Rectal smooth muscle tissue (tissue), 1 donor: Measurements from ENCODE around the gene SOS2.

Experiments used
- H3K27ac ChIP-seq: one replicate; pipeline ENCODE4 v1.7.0; 2013; ENCODE audit warnings: low read depth, low read length, inconsistent platforms
- H3K27me3 ChIP-seq: one replicate; pipeline ENCODE4 v1.7.0; 2013; ENCODE audit warnings: low read length; ENCODE audit not compliant: control insufficient read depth, insufficient read depth
- H3K36me3 ChIP-seq: one replicate; pipeline ENCODE4 v1.7.0; 2013; ENCODE audit warnings: low read length; ENCODE audit not compliant: control insufficient read depth, insufficient read depth
- H3K4me1 ChIP-seq: one replicate; pipeline ENCODE4 v1.7.0; 2013; ENCODE audit warnings: low read length; ENCODE audit not compliant: control insufficient read depth, insufficient read depth
- H3K4me3 ChIP-seq: one replicate; pipeline ENCODE4 v1.7.0; 2013; ENCODE audit warnings: low read length
- H3K9ac ChIP-seq: one replicate; pipeline ENCODE4 v1.7.0; 2013; ENCODE audit warnings: low read length

The SOS2 gene

GRCh38 chr14:50242566-50243310 lies 11.4 kb upstream of the SOS2 start:
- Histone ChIP-seq H3K9ac (no peak overlapping the region), H3K36me3 (no peaks in the 10 kb centered on the region), H3K4me1 (no peaks in the 10 kb centered on the region), H3K27me3 (no peaks in the 10 kb centered on the region), H3K27ac (no peak overlapping the region), H3K4me3 (no peak overlapping the region)

GRCh38 chr14:50242096-50242495 lies 10.7 kb upstream of the SOS2 start:
- Histone ChIP-seq H3K4me3 (no peak overlapping the region), H3K27me3 (no peaks in the 10 kb centered on the region), H3K9ac (no peak overlapping the region), H3K27ac (no peak overlapping the region), H3K36me3 (no peaks in the 10 kb centered on the region), H3K4me1 (no peaks in the 10 kb centered on the region)

- H3K4me3 ChIP-seq, result no peak overlapping the region
- no peaks in the 10 kb centered on the region for H3K36me3 ChIP-seq
- no peak overlapping the region for H3K27ac ChIP-seq
- H3K4me1 ChIP-seq, result peaks cover 1% of the 10 kb centered on the region
- no peak overlapping the region for H3K9ac ChIP-seq
- no peaks in the 10 kb centered on the region for H3K27me3 ChIP-seq
Measured at GRCh38 chr14:50237427-50237826, 6.0 kb upstream of the SOS2 start.

GRCh38 chr14:50233951-50234250 lies 2.5 kb upstream of the SOS2 start:
- Histone ChIP-seq H3K9ac (no peak overlapping the region), H3K27me3 (no peaks in the 10 kb centered on the region), H3K36me3 (no peaks in the 10 kb centered on the region), H3K27ac (no peak overlapping the region), H3K4me1 (peaks cover 15% of the 10 kb centered on the region), H3K4me3 (no peak overlapping the region)

- Histone ChIP-seq H3K36me3 (no peaks in the 10 kb centered on the region), H3K4me1 (peaks cover 20% of the 10 kb centered on the region), H3K27me3 (no peaks in the 10 kb centered on the region), H3K27ac (no peak overlapping the region), H3K9ac (no peak overlapping the region), H3K4me3 (no peak overlapping the region)
Measured at GRCh38 chr14:50233166-50233950, 2.0 kb upstream of the SOS2 start.

- Histone ChIP-seq H3K4me3 (peak overlapping the region; percentile 88), H3K4me1 (peaks cover 20% of the 10 kb centered on the region), H3K9ac (peak overlapping the region; percentile 75), H3K27ac (peak overlapping the region; percentile 96), H3K36me3 (no peaks in the 10 kb centered on the region), H3K27me3 (no peaks in the 10 kb centered on the region)
Measured at GRCh38 chr14:50232276-50232642, 881 bp upstream of the SOS2 start.

- H3K9ac ChIP-seq, result peak overlapping the region; percentile 54
- no peaks in the 10 kb centered on the region for H3K36me3 ChIP-seq
- peak overlapping the region; percentile 88 for H3K4me3 ChIP-seq
- peak overlapping the region; percentile 96 for H3K27ac ChIP-seq
- peaks cover 23% of the 10 kb centered on the region for H3K4me1 ChIP-seq
- H3K27me3 ChIP-seq, result no peaks in the 10 kb centered on the region
Measured at GRCh38 chr14:50230701-50231474, 490 bp downstream of the SOS2 start.

- Histone ChIP-seq H3K27ac (peak overlapping the region; percentile 96), H3K4me3 (peak overlapping the region; percentile 88), H3K4me1 (peaks cover 28% of the 10 kb centered on the region), H3K36me3 (no peaks in the 10 kb centered on the region), H3K27me3 (no peaks in the 10 kb centered on the region), H3K9ac (peak overlapping the region; percentile 10)
Measured at GRCh38 chr14:50230401-50230700, 1.0 kb downstream of the SOS2 start.

- Histone ChIP-seq H3K36me3 (no peaks in the 10 kb centered on the region), H3K9ac (no peak overlapping the region), H3K27ac (no peak overlapping the region), H3K4me3 (peak overlapping the region; percentile 88), H3K4me1 (peaks cover 31% of the 10 kb centered on the region), H3K27me3 (no peaks in the 10 kb centered on the region)
Measured at GRCh38 chr14:50229681-50230080, 1.7 kb downstream of the SOS2 start.

- no peak overlapping the region for H3K27ac ChIP-seq
- H3K4me1 ChIP-seq, result peaks cover 31% of the 10 kb centered on the region
- no peak overlapping the region for H3K4me3 ChIP-seq
Measured at GRCh38 chr14:50228313-50228712, 3.1 kb downstream of the SOS2 start.

GRCh38 chr14:50225974-50226297 lies 5.4 kb downstream of the SOS2 start:
- H3K4me1 ChIP-seq, result peaks cover 29% of the 10 kb centered on the region
- H3K9ac ChIP-seq, result no peak overlapping the region
- H3K4me3 ChIP-seq, result peak overlapping the region; percentile 18
- H3K27ac ChIP-seq, result peak overlapping the region; percentile 40
- no peaks in the 10 kb centered on the region for H3K27me3 ChIP-seq
- no peaks in the 10 kb centered on the region for H3K36me3 ChIP-seq

More at GRCh38 chr14:50228313-50228712, 3.1 kb downstream of the SOS2 start:
- Histone ChIP-seq H3K9ac (no peak overlapping the region), H3K36me3 (no peaks in the 10 kb centered on the region), H3K27me3 (no peaks in the 10 kb centered on the region)

- no peaks in the 10 kb centered on the region for H3K36me3 ChIP-seq
- peak overlapping the region; percentile 40 for H3K27ac ChIP-seq
- H3K4me1 ChIP-seq, result peaks cover 29% of the 10 kb centered on the region
- H3K4me3 ChIP-seq, result peak overlapping the region; percentile 18
- no peaks in the 10 kb centered on the region for H3K27me3 ChIP-seq
- H3K9ac ChIP-seq, result no peak overlapping the region
Measured at GRCh38 chr14:50225067-50225973, 6.1 kb downstream of the SOS2 start.
